GM10248 (cell line): ENCODE data around the gene BBS7.

Experiments
- CTCF ChIA-PET: fragments of 300-600 bp; sonication (Branson Sonifier 250); formaldehyde crosslinking; extraction: SDS; loops from one replicate; lab custom pipeline; 2021; ENCODE audit warnings: antibody characterized with exemption; lab: Yijun Ruan, JAX
- POLR2A ChIA-PET: fragments of 350-650 bp; sonication (Branson Sonifier 250); formaldehyde crosslinking; extraction: SDS; loops from one replicate; lab custom pipeline; 2020; ENCODE audit warnings: antibody characterized with exemption; lab: Yijun Ruan, JAX
- DNase-seq: peaks from one replicate; pipeline ENCODE4 v3.0.0; 2012; ENCODE audit errors: extremely low spot score
- TF ChIP-seq, protein P1 (sequence below): IDR thresholded peaks from 2 replicates; pipeline ENCODE4 v1.5.1; 2012; ENCODE audit warnings: mild to moderate bottlenecking, low read depth; ENCODE audit errors: extremely low read depth, missing control alignments, control extremely low read depth

BBS7 gene

GRCh38 chr4:121875652-121876051 is 5.4 kb upstream of the BBS7 start:
- no peak for DNase-seq
- ChIA-PET POLR2A (no interaction called here), CTCF (interaction anchor here (1.5 to 4.3 kb wide), 2 partner anchors 20 to 25 kb away, joined by 3 to 17 read pairs; no protein-coding TSS in a partner anchor)
- TF ChIP-seq, protein P1, sequence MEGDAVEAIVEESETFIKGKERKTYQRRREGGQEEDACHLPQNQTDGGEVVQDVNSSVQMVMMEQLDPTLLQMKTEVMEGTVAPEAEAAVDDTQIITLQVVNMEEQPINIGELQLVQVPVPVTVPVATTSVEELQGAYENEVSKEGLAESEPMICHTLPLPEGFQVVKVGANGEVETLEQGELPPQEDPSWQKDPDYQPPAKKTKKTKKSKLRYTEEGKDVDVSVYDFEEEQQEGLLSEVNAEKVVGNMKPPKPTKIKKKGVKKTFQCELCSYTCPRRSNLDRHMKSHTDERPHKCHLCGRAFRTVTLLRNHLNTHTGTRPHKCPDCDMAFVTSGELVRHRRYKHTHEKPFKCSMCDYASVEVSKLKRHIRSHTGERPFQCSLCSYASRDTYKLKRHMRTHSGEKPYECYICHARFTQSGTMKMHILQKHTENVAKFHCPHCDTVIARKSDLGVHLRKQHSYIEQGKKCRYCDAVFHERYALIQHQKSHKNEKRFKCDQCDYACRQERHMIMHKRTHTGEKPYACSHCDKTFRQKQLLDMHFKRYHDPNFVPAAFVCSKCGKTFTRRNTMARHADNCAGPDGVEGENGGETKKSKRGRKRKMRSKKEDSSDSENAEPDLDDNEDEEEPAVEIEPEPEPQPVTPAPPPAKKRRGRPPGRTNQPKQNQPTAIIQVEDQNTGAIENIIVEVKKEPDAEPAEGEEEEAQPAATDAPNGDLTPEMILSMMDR, result no peak

GRCh38 chr4:121873604-121874003 is 3.3 kb upstream of the BBS7 start:
- ChIA-PET POLR2A (no interaction called here), CTCF (no interaction called here)
- DNase-seq, result no peak
- TF ChIP-seq, protein P1, result no peak

- DNase-seq, result no peak
- TF ChIP-seq, protein P1, result no peak
- ChIA-PET CTCF (no interaction called here), POLR2A (no interaction called here)
Measured at GRCh38 chr4:121863799-121864198, 6.5 kb downstream of the BBS7 start.

- DNase-seq, result no peak
- ChIA-PET POLR2A (no interaction called here), CTCF (no interaction called here)
- TF ChIP-seq, protein P1, result no peak
Measured at GRCh38 chr4:121861426-121861825, 8.8 kb downstream of the BBS7 start.

- DNase-seq, result no peak
- ChIA-PET POLR2A (no interaction called here), CTCF (interaction anchor here (1.7 kb wide), 1 partner anchor 10 kb away, joined by 6 read pairs; the partner anchor contains the start of gene BBS7)
- TF ChIP-seq, protein P1, result no peak
Measured at GRCh38 chr4:121860121-121860520, 10.2 kb downstream of the BBS7 start.

GRCh38 chr4:121851354-121851753 is 18.9 kb downstream of the BBS7 start:
- DNase-seq, result no peak
- ChIA-PET CTCF (no interaction called here), POLR2A (no interaction called here)
- TF ChIP-seq, protein P1, result no peak
